Thoracic aorta endothelial cell (primary cell): Measurements from ENCODE around the gene DDX39A. TPM values are rescaled to one million over a fixed set of nuclear protein-coding genes. Genes with fewer than 3 reads are reported as not detected.

Experiments
- total RNA-seq: library from RNA; depleted of rRNA; stranded (reverse); fragments of >200 nt; gene quantifications from 2 replicates; pipeline ENCODE4 v1.2.3, GENCODE V29; 2012

DDX39A gene
- 106 and 107 TPM in 2 replicates for total RNA-seq

DNA sequence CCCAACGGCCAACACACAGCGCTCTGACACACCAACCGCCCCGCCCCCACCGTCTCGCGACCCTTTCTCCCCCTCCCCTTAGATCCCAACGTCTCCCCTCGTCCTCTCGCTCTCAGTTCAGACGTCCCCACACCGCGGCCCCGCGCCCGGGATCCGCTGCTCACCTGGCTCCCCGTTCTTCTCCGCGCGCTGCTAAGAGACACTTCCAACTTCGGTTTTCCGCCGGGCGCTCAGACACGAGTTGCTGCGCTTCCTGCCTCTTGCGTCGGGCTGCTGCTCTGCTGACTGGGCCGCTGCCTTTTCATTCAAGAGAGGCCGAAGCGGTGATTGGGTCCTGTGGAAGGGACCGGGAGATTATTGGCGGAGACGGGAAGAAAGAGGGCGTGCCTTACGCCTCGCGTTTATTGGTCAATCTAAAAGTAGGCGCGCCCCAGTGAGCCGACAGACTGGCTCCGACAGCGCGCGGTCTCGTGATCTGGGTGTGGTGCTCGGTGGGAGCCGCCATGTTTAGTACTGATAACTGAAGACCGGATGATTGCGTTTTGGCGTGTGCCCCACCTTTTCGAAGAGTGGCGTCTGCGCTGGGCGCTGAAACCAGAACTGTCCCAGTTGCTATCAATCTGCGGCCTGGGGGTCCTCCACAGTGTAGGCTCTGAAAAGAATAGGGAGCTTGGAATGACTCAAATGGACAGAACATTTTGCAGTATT lies at the start of gene DDX39A:
Gene DDX39A (minus strand): TSS at position 236 of the 708 bp plus-strand sequence. CDS start 6,121 bp downstream, outside the sequence.

DNA sequence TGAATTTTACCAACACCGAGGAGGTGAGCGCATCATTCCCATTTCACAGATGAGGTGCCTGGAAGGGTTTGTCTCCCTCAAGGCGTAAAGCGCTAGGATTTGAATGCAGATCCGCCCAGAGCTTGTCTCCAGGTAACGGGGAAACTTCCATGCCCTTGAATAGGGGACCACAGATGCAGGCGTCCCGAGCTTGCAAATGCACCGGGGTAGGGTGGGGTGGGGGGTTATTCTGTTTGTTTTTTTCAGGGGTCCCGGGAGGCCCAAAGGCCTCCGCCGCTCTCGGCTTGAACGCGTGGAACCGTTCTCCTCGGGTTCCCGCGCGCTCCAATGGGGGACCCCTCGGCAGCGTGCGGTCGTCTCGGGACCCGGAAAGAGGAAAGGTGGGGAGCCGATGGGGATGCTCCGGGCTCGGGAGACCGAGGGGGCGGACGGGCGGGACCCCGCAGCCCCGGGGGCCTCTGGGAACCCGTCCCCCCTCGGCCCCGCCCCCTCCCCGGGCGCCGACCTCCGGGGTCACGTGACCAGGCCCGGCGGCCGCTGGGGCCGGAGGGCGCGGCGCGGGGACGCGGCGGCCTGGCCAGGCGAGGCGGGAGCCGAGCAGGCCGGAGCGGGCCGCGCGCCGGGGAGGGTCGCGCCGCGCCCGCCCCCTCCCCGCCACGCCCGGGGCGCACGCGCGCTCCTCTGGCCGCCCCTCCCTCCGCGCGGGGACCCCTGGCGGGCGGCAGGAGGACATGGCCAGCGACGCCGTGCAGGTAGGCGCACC lies 13.8 kb upstream of the DDX39A start, which contains the start of gene PKN1:
Gene PKN1 (plus strand): TSS at position 516 of the 763 bp plus-strand sequence. CDS start 216 bp downstream, at position 732.

Other genes starting within 250 kb of the DDX39A start
- 2.1 and 2.5 TPM in 2 replicates for gene ADGRL1, start 213.2 kb downstream of the DDX39A start, total RNA-seq
- gene ADGRE5, start 37.9 kb downstream of the DDX39A start, total RNA-seq, result 5.7 and 7.6 TPM in 2 replicates
- 218 and 248 TPM in 2 replicates for gene PKN1, start 14.0 kb upstream of the DDX39A start, total RNA-seq
- 0.07 and 0.27 TPM in 2 replicates for gene PTGER1, start 56.0 kb upstream of the DDX39A start, total RNA-seq
- gene GIPC1, start 76.8 kb upstream of the DDX39A start, total RNA-seq, result 87.1 and 106 TPM in 2 replicates
- 54.4 and 58.1 TPM in 2 replicates for gene DNAJB1, start 99.1 kb upstream of the DDX39A start, total RNA-seq
- gene TECR, start 110.3 kb upstream of the DDX39A start, total RNA-seq, result 22.6 and 38.4 TPM in 2 replicates
- 165 and 173 TPM in 2 replicates for gene NDUFB7, start 152.7 kb upstream of the DDX39A start, total RNA-seq
- gene CLEC17A, start 163.7 kb upstream of the DDX39A start, total RNA-seq, result not detected in 2 replicates